ENCODE results near the gene KRCC1.
"Not testable (repeated sequence)": the region's sequence is repeated elsewhere in the genome, so short reads cannot be mapped to it uniquely, and the experiment has no call there.

Gene KRCC1

DNA sequence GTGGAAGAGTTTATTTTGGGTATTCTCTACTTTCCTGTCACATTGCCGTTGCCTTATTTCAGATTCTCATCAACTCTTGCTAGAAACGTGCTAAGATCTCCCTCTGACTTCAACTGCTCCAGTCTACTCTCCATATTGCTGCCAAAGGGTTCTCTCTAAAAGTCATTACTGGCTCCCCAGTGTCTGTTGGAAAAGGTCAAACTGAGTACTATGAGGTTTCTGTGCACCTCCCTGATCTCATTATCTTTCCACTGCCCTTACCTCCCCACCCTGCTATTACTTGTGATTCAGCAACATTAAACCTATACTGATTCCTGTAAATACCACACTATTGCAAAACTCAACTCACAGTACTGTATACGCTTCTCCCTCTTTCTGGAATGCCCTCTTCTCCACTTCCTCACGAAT is 1.9 kb upstream of the KRCC1 start:
- no peak overlapping the region for H3K27ac ChIP-seq
- TF ChIP-seq, protein P1, sequence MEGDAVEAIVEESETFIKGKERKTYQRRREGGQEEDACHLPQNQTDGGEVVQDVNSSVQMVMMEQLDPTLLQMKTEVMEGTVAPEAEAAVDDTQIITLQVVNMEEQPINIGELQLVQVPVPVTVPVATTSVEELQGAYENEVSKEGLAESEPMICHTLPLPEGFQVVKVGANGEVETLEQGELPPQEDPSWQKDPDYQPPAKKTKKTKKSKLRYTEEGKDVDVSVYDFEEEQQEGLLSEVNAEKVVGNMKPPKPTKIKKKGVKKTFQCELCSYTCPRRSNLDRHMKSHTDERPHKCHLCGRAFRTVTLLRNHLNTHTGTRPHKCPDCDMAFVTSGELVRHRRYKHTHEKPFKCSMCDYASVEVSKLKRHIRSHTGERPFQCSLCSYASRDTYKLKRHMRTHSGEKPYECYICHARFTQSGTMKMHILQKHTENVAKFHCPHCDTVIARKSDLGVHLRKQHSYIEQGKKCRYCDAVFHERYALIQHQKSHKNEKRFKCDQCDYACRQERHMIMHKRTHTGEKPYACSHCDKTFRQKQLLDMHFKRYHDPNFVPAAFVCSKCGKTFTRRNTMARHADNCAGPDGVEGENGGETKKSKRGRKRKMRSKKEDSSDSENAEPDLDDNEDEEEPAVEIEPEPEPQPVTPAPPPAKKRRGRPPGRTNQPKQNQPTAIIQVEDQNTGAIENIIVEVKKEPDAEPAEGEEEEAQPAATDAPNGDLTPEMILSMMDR (IDR thresholded peaks at IDR 0.05), result no peak
- no peak for TF ChIP-seq ZFX (IDR thresholded peaks at IDR 0.05; ENCODE audit: borderline replicate concordance)

DNA sequence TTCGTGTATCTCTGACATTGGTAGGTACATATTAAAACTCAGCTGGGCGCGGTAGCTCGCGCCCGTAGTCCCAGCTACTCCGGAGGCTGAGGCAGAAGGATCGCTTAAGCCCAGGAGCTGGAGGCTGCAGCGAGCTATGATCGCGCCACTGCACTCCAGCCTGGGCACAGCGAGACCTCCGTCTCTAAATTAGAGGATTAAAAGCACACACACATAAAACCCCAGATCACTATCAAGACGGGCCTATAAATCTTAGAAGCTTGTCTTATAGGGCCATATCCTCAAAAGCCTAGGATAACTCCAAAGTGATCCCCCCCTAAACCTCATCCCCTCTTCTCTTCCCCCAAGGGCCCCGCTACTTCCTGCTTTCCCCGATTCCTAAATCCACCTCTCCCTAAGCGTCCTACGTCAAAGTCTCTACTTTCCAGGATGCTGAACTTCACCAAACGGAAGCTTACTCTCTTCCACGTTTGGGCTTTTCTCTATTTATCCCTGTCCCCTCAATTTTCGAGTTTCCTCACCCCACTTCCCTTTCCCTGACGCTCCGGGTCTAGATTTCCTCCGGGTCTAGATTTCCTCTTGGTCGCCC is 707 bp downstream of the KRCC1 start:
- peak overlapping the region; percentile 80 for H3K27ac ChIP-seq
- no peak for TF ChIP-seq ZFX (IDR thresholded peaks at IDR 0.05; ENCODE audit: borderline replicate concordance)
- TF ChIP-seq, protein P1 (IDR thresholded peaks at IDR 0.05), result no peak

DNA sequence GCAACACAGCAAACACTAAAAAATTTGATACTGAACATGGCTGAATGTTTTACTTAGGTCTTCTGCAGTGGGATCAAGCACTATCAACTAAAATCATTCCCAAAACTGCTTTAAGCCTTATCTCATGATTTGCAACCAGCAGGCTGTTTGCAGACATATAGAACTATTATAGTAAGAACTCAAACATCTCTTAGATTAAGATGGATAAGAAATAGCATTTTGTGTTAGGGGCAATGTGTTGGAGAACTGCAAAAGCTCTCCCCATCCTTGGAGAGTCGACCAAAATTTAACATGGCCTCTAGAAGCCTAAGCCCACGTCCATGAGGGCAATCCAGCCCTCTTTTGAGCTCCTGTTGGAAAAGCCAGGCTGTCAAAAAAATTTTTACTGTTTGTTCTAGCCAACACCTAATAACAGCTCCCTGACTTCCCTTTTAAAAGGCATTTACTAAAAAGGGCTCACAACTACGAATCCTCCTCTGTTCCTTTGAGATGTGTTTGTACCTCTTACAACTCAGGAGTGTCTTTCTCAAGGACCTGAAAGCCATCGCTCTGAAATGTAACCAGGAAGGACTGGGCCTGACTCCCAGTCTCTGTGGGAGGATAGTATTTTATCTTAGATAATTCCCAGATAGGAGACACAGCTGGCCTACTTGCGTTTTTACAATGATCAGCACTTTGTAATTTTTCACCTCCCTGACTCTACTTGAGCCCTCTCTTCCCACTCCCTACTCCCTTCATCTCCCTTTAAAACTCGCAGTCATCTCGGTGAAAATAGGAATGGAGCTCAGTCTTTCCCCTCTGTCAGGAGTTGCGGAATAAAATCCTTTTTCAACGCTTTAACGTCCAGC is 1.4 kb downstream of the KRCC1 start:
- H3K27ac ChIP-seq, result no peak overlapping the region
- TF ChIP-seq, protein P1 (IDR thresholded peaks at IDR 0.05), result no peak
- no peak for TF ChIP-seq ZFX (IDR thresholded peaks at IDR 0.05; ENCODE audit: borderline replicate concordance)

DNA sequence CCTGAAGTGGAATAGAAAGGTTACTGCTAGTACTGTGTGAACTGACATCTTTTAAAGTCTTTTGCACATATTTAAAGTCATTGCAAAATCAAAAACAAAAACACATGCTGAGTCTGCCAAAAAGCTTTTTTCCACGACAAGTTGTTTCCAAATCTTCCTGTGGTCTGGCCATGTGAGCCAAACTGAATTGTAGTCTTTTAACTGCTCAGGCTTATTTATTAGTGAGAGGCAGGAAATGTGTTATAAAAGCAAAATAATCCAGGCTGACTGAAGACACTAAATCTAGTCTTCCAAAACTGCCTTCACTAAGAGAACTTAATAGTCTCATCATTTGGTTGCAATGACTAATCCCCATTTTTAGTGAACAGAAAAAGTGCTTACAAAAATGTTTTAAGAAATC is 2.3 kb downstream of the KRCC1 start:
- no peak overlapping the region for H3K27ac ChIP-seq
- TF ChIP-seq, protein P1 (IDR thresholded peaks at IDR 0.05), result no peak
- no peak for TF ChIP-seq ZFX (IDR thresholded peaks at IDR 0.05; ENCODE audit: borderline replicate concordance)

DNA sequence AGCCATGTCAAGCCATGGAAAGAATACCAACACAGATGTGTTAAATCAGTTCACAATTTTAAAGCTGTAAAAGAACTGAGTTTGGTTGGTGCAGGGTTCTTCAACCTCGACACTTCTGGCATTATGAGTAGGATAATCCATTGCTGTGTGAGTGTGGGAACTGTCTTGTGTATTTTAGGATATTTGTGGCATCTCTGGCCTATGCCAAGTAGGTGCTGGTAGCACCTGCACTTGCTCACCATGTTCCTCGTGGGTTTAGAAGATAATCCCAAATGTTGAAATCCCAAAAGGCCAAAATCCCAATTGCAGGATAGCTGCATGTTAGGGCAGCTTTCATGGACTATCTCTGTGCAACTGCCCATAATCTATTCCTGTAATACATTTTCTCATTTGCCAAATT is 3.8 kb downstream of the KRCC1 start:
- no peak for TF ChIP-seq ZFX (IDR thresholded peaks at IDR 0.05; ENCODE audit: borderline replicate concordance)
- TF ChIP-seq, protein P1 (IDR thresholded peaks at IDR 0.05), result no peak
- H3K27ac ChIP-seq, result no peak overlapping the region

DNA sequence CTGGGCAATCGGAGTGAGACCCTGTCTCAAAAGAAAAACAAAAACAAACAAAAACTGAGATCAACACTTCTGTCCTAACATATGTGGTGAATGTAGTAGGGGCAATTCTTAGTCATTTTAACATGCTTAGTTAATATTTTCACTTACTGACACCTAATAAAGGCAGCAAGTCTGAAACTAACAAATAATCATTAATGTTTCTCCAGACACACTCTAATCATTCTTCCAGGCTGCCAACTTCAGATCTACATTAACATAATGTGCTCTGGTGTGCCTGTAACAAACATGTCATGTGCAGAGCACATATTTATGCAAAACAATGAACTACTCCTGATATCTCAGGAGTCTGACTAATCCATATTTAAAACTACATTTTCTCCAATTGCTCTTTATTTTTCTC is 6.0 kb downstream of the KRCC1 start:
- TF ChIP-seq, protein P1 (IDR thresholded peaks at IDR 0.05), result no peak
- no peak for TF ChIP-seq ZFX (IDR thresholded peaks at IDR 0.05; ENCODE audit: borderline replicate concordance)

DNA sequence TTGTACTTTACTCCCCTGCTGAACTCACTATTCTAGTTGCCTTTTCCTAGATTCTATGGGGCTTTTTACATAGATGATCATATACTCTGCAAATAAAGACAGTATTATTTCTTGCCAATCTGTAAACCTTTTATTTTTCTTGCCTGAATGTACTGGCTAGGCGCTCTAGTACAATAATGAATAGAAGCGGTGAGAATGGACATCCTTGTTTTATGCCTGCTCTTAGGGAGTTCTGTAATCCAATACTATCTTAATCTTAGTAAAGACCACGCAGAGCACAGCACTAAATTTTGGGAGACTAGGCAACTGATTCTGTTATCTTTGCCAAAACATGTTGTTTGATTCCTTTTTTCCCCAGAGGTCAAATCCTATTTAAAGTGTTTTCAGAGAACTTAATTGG is 7.0 kb downstream of the KRCC1 start:
- TF ChIP-seq, protein P1 (IDR thresholded peaks at IDR 0.05), result no peak
- TF ChIP-seq ZFX (IDR thresholded peaks at IDR 0.05; ENCODE audit: borderline replicate concordance), result no peak
- no peak overlapping the region for H3K27ac ChIP-seq

More for the DNA sequence above, 6.0 kb downstream of the KRCC1 start:
- H3K27ac ChIP-seq, result no peak overlapping the region

DNA sequence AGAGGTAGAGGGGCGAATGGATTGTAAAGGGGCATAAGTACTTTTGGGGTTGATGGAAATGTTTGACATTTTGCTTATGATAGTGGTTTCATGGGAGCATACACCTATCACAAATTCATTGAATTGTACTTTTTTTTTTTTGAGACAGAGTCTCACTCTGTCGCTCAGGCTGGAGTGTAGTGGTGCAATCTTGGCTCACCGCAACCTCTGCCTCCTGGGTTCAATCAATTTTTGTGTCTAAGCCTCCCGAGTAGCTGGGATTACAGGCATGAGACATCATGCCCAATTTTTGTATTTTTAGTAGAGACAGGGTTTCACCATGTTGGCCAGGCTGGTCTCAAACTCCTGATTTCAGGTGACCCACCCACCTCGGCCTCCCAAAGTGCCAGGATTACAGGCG is 10.0 kb downstream of the KRCC1 start:
- not testable (repeated sequence) for H3K27ac ChIP-seq
